Naive B cell (primary cell): ENCODE results near the gene ANKRD33B. TPM values are rescaled to one million over a fixed set of nuclear protein-coding genes. Genes with fewer than 3 reads are reported as not detected.

ENCODE experiments used
- ATAC-seq, 2 donors: fragments of 150-1000 bp; cut with Tn5 transposase; 2 replicates each; pipeline ENCODE4 v1.10.0; 2021; ENCODE audit warnings: low read depth in 2 of 2, mild to moderate bottlenecking in 2 of 2, moderate library complexity in 2 of 2
- DNase-seq: peaks from one replicate; pipeline ENCODE4 v3.0.0; 2022
- H3K27ac Mint-ChIP-seq, 6 donors: one replicate each; pipeline ENCODE4 v1.8.0; 2020 to 2022; ENCODE audit warnings: mild to moderate bottlenecking in 6 of 6, mixed read lengths in 6 of 6, moderate library complexity in 5 of 6, inconsistent platforms in 2 of 6
- H3K27me3 Mint-ChIP-seq, 3 donors: one replicate each; pipeline ENCODE4 v1.8.0; 2021 to 2022; ENCODE audit warnings: mixed read lengths in 3 of 3, mild to moderate bottlenecking in 1 of 3
- H3K36me3 Mint-ChIP-seq, 2 donors: one replicate each; pipeline ENCODE4 v1.8.0; 2020 to 2022; ENCODE audit warnings: mixed read lengths in 2 of 2, inconsistent platforms in 1 of 2, mild to moderate bottlenecking in 1 of 2
- H3K4me1 Mint-ChIP-seq, 3 donors: one replicate each; pipeline ENCODE4 v1.8.0; 2020 to 2022; ENCODE audit warnings: mixed read lengths in 3 of 3, inconsistent platforms in 1 of 3, mild to moderate bottlenecking in 1 of 3, moderate library complexity in 1 of 3
- H3K4me3 Mint-ChIP-seq, 8 donors: one replicate each; pipeline ENCODE4 v1.8.0; 2020 to 2022; ENCODE audit warnings: mild to moderate bottlenecking in 8 of 8, mixed read lengths in 8 of 8, moderate library complexity in 8 of 8, inconsistent platforms in 2 of 8
- H3K9me3 Mint-ChIP-seq, 7 donors: one replicate each; pipeline ENCODE4 v1.8.0; 2020 to 2022; ENCODE audit warnings: mixed read lengths in 7 of 7, mild to moderate bottlenecking in 5 of 7, inconsistent platforms in 2 of 7, moderate library complexity in 1 of 7
- polyA plus RNA-seq, 6 donors: library from polyadenylated mRNA; unstranded; fragments of 300-500 nt; fragmentation: Illumina TruSeq; gene quantifications; one replicate each; pipeline ENCODE4 v1.2.3, GENCODE V29; 2021; ENCODE audit warnings: low read depth in 6 of 6

ANKRD33B gene
- polyA plus RNA-seq, 6 donors from 2014 or later, result 1.3 to 2.7 (median 1.9) TPM

DNA sequence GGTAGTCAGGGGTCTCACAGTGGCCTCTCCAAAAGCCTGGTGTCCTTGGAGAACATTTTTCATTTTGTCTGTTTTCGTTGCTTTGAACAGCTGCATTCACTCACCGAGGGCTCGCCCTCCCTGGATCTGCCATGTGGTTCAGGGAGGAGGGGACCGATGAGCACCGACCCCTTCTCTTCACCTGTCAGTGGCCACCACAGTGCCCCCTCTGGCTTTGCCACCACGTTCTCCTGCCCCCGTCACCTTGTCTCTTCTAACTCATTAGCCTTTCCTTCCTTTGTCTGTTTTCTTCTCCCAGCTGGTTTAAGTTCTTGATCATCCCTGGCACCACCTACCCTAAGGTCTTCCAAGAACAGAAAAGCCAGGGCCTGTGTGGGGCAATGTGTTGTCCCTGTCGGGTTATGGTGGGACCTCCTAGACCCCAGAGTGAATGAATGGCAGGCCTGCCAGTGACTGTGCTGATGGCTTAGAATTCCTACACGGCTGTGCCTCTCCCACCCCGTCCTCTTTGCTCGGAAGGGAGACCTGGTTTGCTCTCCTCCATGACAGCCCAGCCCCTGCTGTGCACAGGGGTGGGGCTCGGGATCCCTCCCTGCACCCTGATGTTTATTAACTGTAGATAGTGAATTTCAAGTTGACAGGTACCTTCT lies 90.0 kb downstream of the ANKRD33B start:
- peaks cover 0 to 4% (median 0%) of the 10 kb centered on the region in 3 donors for H3K4me1 Mint-ChIP-seq
- peak overlapping the region in 2 of 6 donors; percentile 56 to 95 for H3K27ac Mint-ChIP-seq
- H3K27me3 Mint-ChIP-seq, result no peaks in the 10 kb centered on the region
- no peak for ATAC-seq
- DNase-seq, result no peak
- H3K36me3 Mint-ChIP-seq, result peaks cover 5 to 10% of the 10 kb centered on the region in 2 donors
- H3K4me3 Mint-ChIP-seq, result peak overlapping the region in 1 of 8 donors; percentile 26
- H3K9me3 Mint-ChIP-seq, result peaks cover 0 to 4% (median 0%) of the 10 kb centered on the region in 7 donors

GRCh38 chr5:10654566-10654965 lies 90.7 kb downstream of the ANKRD33B start:
- no peak overlapping the region for H3K4me3 Mint-ChIP-seq
- no peaks in the 10 kb centered on the region for H3K27me3 Mint-ChIP-seq
- peak overlapping the region in 3 of 6 donors; percentile 56 to 72 (median 56) for H3K27ac Mint-ChIP-seq
- DNase-seq, result no peak
- H3K9me3 Mint-ChIP-seq, result peaks cover 0 to 4% (median 0%) of the 10 kb centered on the region in 7 donors
- peaks cover 5 to 10% of the 10 kb centered on the region in 2 donors for H3K36me3 Mint-ChIP-seq
- peaks cover 0 to 4% (median 0%) of the 10 kb centered on the region in 3 donors for H3K4me1 Mint-ChIP-seq
- ATAC-seq, result no peak

DNA sequence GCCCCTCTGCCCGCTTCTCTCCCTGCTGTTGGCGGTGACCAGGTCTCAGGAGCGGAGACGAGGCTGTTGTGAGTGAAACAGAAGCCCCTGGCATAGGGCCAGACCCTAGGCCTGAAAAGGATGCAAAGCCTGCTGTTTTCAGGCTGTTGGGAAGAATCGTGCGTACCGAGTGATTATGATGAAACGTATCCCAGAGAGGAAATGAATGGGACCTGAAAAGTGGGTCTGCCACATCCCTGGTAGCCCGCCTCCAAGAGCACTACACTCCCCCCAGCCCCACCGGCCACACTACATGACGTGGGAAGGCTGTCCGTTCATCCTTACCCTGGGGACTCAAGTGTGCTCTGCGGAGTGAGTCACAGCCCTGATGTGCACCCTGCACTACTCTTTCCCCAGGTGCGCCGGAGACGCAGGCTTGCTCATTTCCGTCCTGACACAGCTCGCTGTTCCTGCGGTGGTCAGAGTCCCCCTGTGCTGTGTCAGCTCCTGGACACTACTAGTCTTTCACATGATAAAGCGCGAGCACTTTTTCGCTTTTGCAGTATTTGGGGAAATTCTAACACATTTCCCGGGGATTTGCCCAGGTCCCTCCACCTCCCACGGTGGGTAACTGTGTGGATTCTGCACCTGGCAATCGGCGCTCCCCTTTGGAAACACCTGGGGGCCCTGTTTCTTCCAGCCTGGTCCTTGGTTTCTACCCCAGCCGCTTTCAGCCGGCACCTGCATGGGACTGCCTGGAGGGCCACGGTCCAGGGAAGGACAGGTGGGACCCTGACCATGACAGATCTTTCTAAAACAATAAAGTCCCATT lies 91.5 kb downstream of the ANKRD33B start:
- Mint-ChIP-seq H3K4me3 (no peak overlapping the region), H3K4me1 (peaks cover 0 to 4% (median 0%) of the 10 kb centered on the region in 3 donors), H3K36me3 (peaks cover 5 to 10% of the 10 kb centered on the region in 2 donors), H3K27ac (peak overlapping the region in 2 of 6 donors; percentile 53 to 56), H3K9me3 (peaks cover 0 to 4% (median 0%) of the 10 kb centered on the region in 7 donors), H3K27me3 (no peaks in the 10 kb centered on the region)
- no peak for ATAC-seq
- DNase-seq, result no peak

DNA sequence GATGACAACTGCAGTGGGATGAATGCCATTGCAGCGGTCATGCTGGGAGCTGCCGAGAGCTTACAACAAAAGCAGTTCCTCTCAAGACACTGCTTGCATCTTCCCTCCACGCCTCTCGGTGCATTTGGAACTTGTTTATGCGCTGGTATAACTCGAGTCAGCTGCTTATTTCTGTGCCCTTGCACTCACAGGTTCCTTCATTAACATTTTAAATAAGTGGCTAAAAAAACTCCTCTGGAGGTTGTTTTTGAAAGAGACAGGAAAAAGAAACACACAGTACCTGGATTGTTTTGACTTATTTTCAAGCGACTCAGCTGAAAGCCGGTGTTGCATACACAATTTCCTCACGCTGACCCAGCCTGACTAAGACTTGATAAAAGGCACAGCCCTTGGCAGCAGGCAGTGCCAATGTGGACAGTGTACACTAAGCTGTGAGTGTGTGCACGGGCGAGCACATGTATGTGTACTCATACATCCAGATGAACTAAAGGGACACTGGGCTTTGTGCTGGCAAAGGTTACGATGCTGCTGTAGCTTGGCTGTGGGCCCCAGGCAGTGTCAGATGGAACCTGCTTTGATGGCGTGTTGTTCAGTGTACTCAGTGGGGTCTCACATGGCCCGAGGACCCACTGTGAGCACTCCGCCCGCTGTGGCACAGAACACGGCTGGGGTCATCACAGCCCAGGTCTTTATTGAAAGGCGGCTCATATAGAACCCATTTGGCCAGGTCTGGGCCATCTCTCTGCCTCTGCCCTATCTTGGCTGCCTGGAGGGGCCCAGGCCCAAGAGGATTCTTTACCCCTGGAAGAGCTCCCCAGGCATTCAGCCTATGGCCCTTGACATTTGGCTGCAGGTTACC lies 92.3 kb downstream of the ANKRD33B start:
- ATAC-seq (no peak), DNase-seq (no peak)
- peaks cover 5 to 10% of the 10 kb centered on the region in 2 donors for H3K36me3 Mint-ChIP-seq
- H3K4me1 Mint-ChIP-seq, result peaks cover 0 to 4% (median 0%) of the 10 kb centered on the region in 3 donors
- H3K27ac Mint-ChIP-seq, result peak overlapping the region in 1 of 6 donors; percentile 69
- no peak overlapping the region for H3K4me3 Mint-ChIP-seq
- H3K27me3 Mint-ChIP-seq, result no peaks in the 10 kb centered on the region
- peaks cover 0 to 4% (median 0%) of the 10 kb centered on the region in 7 donors for H3K9me3 Mint-ChIP-seq

DNA sequence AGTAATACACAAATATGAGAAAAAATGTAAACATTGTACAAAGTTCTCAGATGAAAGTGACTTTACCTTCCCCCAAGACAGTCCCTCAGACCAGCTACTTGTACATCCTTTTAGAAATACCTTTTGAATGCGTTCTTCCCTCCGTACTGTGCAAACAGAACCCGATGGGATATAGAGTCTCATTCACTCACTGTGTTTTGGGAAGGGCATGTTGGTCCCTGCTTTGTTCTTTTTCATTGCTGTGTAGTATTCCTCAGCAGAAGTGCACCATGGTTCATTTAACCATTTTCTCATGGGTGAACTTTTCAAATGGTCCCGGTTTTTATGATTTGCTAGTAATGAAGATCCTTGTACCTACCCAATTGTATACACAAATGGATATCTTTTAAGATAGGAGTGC lies 94.4 kb downstream of the ANKRD33B start:
- H3K27ac Mint-ChIP-seq, result peak overlapping the region in 2 of 6 donors; percentile 9 to 18
- H3K27me3 Mint-ChIP-seq, result no peaks in the 10 kb centered on the region
- peaks cover 5 to 10% of the 10 kb centered on the region in 2 donors for H3K36me3 Mint-ChIP-seq
- peaks cover 0 to 4% (median 0%) of the 10 kb centered on the region in 7 donors for H3K9me3 Mint-ChIP-seq
- H3K4me1 Mint-ChIP-seq, result peaks cover 0 to 4% (median 0%) of the 10 kb centered on the region in 3 donors
- DNase-seq (no peak), ATAC-seq (no peak)
- H3K4me3 Mint-ChIP-seq, result no peak overlapping the region

- Mint-ChIP-seq H3K9me3 (peaks cover 0 to 4% (median 0%) of the 10 kb centered on the region in 7 donors), H3K4me3 (no peak overlapping the region), H3K36me3 (no peaks in the 10 kb centered on the region), H3K27me3 (no peaks in the 10 kb centered on the region), H3K27ac (no peak overlapping the region), H3K4me1 (no peaks in the 10 kb centered on the region)
- ATAC-seq (no peak), DNase-seq (no peak)
These were observed 96.3 kb downstream of the ANKRD33B start for GRCh38 chr5:10660135-10660534.

GRCh38 chr5:10660720-10661387 lies 97.0 kb downstream of the ANKRD33B start:
- no peak for DNase-seq
- H3K4me3 Mint-ChIP-seq, result no peak overlapping the region
- no peak for ATAC-seq
- H3K27ac Mint-ChIP-seq, result peak overlapping the region in 1 of 6 donors; percentile 47
- no peaks in the 10 kb centered on the region for H3K4me1 Mint-ChIP-seq
- H3K36me3 Mint-ChIP-seq, result no peaks in the 10 kb centered on the region
- H3K27me3 Mint-ChIP-seq, result no peaks in the 10 kb centered on the region
- H3K9me3 Mint-ChIP-seq, result peaks cover 0 to 4% (median 0%) of the 10 kb centered on the region in 7 donors

DNA sequence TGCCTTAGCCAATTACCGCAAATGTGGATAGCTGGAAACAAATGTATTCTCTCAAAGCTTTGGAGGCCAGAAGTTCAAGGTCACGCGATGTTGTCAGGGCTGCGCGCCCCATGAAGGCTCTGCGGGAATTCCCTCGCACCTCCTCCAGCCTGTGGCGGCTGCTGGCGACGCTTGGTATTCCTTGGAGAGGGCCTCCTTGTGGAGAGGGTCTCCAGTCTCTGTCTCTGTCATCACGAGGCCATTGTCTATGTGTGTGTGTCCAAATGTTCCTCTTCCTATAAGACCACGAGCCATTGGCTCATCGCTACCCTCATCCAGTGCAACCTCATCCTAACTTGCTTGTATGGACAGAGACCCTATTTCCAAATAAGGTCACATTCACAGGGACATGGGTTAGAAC lies 97.5 kb downstream of the ANKRD33B start:
- Mint-ChIP-seq H3K27ac (no peak overlapping the region), H3K27me3 (no peaks in the 10 kb centered on the region), H3K4me3 (no peak overlapping the region), H3K36me3 (no peaks in the 10 kb centered on the region), H3K4me1 (no peaks in the 10 kb centered on the region), H3K9me3 (peaks cover 0 to 4% (median 0%) of the 10 kb centered on the region in 7 donors)
- DNase-seq (no peak), ATAC-seq (no peak)

DNA sequence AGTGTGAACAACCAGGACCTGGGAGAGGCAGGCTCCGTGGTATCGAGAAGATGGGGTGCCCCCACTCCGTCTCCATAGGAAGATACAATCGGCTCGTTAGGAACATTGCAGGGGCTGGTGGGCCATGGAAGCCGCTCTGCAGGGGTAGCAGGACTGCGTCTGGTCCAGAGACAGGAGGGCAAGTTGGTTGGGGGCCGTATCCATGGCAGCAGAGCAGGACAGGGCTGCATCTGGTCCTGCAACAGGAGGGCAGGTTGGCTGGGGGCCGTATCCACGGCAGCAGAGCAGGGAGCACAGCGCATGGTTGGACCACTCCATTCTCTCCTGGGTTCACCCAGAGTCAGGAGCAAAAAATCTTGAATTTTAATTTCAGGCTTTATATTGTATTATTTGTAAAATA lies 98.2 kb downstream of the ANKRD33B start:
- Mint-ChIP-seq H3K4me1 (no peaks in the 10 kb centered on the region), H3K27me3 (no peaks in the 10 kb centered on the region), H3K4me3 (no peak overlapping the region), H3K9me3 (peaks cover 0 to 4% (median 0%) of the 10 kb centered on the region in 7 donors), H3K36me3 (no peaks in the 10 kb centered on the region), H3K27ac (no peak overlapping the region)
- ATAC-seq (no peak), DNase-seq (no peak)

GRCh38 chr5:10662661-10663488 lies 99.0 kb downstream of the ANKRD33B start:
- H3K9me3 Mint-ChIP-seq, result peaks cover 0 to 4% (median 0%) of the 10 kb centered on the region in 7 donors
- H3K27ac Mint-ChIP-seq, result peak overlapping the region in 1 of 6 donors; percentile 38
- no peaks in the 10 kb centered on the region for H3K4me1 Mint-ChIP-seq
- H3K27me3 Mint-ChIP-seq, result no peaks in the 10 kb centered on the region
- H3K4me3 Mint-ChIP-seq, result no peak overlapping the region
- H3K36me3 Mint-ChIP-seq, result no peaks in the 10 kb centered on the region
- DNase-seq (no peak), ATAC-seq (no peak)

DNA sequence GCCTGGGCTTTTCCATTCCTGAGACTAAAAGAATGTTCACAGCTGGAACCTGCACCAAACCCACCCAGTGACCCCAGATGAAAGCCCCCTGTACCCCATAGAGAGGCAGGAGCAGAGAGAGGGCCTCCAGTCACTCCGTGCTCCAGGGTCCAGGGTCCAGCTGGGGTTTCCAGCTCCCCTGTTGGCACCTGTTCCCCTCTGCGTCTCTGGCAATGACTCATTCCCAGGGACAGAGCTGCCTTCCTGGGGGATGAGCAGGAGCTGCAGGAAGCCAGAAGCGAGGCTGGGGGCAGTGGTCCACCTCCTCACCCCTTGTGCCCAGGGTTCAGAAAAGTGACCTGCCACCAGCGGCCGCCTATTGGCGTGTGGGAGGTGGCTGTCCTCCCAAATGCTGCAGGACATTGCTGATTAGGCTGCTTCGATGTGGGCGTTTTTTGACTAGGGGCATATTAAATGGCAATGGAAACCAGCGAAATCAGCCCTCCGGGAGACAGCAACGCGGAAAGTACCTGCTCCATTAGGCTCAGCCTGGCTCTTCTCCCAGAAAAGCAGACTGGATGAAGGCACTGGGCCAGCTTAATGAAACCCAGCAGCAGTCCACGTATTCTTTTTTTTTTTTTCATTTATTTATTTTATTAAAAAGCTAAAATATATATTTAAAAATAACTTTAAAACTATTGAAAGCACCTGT lies 99.8 kb downstream of the ANKRD33B start:
- no peaks in the 10 kb centered on the region for H3K36me3 Mint-ChIP-seq

More for the DNA sequence above, 99.8 kb downstream of the ANKRD33B start:
- ATAC-seq, result no peak
- Mint-ChIP-seq H3K9me3 (no peaks in the 10 kb centered on the region), H3K27me3 (no peaks in the 10 kb centered on the region), H3K27ac (no peak overlapping the region), H3K4me1 (no peaks in the 10 kb centered on the region), H3K4me3 (no peak overlapping the region)
- DNase-seq, result no peak
